NCI-H187 (cell line): ENCODE data around the gene SYT9.

Experiments used
- DNase-seq, 2 experiments: peaks; one replicate each; lab custom pipeline; 2025; lab: John Stamatoyannopoulos, UW

Gene SYT9

GRCh38 chr11:7251836-7252682 is at the start of gene SYT9:
TSS of gene SYT9 (plus strand) at chr11:7251904. CDS start at chr11:7252187, 283 bp downstream.
- no peak for DNase-seq

DNA sequence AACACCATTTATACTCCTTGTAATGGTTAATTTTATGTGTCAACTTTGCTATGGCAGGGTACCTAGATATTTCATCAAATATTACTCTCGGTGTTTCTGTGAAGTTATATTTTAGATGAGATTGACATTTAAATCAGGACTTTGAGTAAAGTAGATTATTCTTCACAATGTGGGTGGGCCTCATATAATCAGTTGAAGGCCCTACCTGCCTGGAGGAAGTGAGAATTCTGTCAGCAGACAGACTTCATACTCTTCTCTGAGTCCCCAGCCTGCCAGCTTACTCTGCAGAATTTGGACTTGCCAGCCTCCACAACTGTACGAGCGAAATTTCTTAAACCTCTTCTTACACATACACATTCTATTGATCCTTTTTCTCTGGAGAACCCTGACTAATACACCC is 49.3 kb upstream of the SYT9 start:
- DNase-seq = no peak

DNA sequence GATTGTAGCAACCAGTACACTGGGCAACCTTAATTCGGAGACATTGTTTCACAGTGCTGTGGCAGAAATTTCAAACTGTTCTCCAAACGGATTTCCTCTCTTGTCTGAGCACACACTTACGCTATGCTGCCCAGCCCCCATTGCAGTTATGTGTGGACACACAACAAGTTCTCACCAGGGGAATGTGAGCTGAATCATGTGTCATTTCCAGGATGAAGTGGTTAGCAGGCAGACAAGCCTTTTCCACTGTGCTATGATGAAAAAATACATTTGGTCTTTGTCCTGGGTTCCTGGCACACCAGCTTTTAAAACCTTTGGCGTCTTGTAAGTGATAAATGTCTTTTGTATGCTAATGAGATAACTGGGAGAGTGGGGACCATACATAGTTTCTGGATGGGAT is 46.9 kb upstream of the SYT9 start:
- no peak for DNase-seq

DNA sequence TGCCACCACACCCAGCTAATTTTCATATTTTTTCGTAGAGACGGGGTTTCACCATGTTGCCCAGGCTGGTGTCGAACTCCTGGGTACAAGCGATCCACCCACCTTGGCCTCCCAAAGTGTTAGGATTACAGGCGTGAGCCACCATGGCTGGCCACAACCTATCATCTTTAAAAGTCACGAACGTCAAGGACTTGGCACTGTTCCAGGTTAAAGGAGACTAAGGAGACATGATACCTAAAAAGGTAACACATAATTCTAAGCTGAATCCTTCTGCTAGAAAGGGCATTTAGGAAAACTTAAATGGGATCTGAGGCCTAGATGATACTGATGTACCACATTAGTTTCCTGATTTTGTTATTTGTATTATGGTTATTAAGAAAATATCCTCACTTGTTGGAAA is 43.3 kb upstream of the SYT9 start:
- no peak for DNase-seq

DNA sequence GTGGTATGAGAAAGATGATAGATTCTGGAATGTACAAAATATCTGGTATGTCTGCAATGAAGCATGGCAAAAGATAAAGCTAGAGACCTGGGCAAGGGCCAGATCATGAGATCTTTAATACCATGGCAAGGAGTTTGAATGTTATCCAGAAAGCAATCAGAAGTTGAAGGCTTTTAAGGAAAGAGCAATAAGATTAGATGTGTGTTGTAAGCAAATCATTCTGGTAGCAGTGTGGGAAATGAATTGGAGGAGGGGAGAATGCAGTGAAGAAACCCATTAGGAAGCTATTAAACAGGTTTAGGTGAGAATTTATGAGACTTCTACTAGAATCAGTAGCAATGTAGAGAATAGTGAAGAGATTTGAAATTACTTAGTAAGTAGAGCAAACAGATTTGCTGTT is 32.2 kb upstream of the SYT9 start:
- DNase-seq = no peak

DNA sequence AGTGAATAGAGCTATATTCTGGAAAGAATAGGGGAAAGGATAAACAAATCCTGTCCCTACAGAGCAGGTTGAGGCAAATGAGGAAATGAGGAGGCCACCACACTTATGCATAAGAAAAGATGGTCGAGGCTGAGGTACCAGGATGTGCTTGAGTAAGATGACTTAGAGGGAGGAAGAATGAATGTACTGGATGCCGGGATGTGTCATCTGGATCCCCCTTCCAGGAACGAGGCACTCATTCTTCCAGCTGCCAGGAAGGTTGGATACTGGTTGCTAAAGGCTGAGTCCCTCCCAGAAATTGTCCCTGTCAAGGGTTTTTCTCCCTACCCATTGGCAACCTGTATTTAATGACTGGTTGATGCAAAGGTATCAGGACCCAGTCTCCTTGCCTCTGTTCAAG is 31.1 kb upstream of the SYT9 start:
- no peak for DNase-seq

- no peak for DNase-seq
Observed at GRCh38 chr11:7222619-7223018, 29.1 kb upstream of the SYT9 start.

DNA sequence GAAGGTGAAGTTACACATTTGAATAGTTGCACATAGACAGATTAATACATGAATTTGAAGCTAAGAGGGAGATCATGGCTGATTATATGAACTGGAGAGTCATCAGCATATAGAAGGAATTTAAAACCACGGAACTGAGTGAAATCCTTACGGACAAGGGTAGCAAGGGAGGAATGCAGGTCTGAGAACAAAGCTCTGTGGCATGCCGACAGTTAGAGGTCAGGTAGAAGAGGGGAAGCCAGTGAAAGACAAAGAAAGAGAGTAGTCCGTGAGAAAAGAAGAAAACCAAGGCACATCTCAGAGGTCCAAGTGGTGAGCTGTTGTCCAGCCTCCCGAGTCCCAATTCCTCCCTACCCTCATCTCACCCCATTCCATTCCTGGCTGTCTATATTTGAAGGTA is 11.8 kb upstream of the SYT9 start:
- no peak for DNase-seq

DNA sequence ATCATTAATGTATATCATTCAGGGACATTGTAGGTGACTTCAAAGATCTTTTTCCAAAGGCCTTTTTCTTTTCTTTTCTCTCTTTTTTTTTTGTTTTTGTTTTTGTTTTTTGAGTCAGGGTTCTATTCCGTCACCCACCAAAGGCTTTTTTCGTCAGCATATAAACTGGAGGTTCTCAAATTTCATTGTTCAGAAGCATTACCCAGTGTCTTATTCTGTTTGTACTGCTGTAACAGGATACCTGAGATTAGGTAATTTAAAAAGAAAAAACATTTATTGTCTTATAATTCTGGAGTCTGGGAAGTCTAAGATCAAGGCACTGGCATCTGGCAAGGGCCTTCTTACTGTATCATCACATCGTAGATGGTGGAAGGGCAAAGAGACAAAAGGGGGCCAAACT is 6.4 kb upstream of the SYT9 start:
- DNase-seq = no peak

DNA sequence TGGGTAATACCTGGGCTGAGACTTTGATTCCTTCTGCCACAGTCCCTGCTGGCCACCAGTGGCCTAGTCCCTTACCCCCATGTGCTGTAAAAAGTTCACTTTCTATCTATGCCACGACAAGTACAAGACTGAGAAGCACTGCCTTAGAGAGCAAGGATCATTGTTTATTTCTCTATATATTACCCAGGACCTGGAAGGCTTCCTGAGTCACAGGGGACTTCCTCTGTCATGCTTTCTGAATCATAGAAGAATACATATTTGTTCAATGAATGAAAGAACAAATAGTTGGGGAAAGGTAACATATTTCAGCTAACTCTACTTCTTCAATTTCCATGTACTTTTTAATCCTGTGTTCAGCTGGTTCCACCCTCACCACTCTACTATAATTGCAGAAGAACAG is 5.5 kb upstream of the SYT9 start:
- no peak for DNase-seq

DNA sequence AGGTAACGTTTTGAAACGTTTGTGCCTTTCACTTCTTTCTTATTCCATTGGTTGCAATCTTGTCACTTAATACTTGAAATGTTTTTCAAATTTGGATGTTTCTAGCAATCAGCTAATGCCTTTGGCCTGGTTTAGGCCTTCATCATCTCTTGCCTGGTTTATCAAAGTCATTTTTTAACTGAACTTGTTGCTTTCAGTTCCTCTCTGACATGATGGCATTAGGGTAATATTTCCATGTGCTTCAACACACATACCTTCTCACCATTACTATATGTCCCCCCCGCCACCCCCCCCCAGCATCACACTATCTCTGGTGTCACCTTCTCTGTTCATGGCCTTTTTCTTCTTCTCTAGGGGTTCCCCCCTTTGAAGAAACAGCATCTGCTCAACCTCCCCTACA is 1.5 kb upstream of the SYT9 start:
- DNase-seq = no peak

- DNase-seq = no peak
Observed at GRCh38 chr11:7251487-7251835, 243 bp upstream of the SYT9 start.

- no peak for DNase-seq
Observed at GRCh38 chr11:7252683-7253213, 1.0 kb downstream of the SYT9 start.

DNA sequence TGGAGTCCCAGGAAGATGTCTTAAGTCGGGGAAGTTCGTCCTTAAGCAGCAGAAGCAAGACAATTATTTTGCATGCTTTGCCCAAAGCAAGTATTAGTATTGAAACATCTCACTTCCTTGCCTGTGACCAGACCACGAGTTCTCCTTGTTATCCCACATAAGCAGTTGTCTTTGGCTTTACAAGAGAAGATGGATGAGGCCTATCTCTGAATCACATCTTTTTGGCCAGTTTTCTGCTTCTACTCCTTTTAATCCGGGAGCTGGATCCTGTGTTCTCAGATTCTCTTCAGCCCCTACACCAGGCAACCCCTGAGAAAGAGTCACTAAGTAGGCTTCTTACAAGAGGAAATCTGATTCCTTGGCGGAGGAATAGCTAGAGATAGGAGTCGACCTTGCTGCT is 2.1 kb downstream of the SYT9 start:
- DNase-seq = no peak

- no peak for DNase-seq
Observed at GRCh38 chr11:7254731-7255291, 3.1 kb downstream of the SYT9 start.

- no peak for DNase-seq
Observed at GRCh38 chr11:7256943-7257342, 5.2 kb downstream of the SYT9 start.

DNA sequence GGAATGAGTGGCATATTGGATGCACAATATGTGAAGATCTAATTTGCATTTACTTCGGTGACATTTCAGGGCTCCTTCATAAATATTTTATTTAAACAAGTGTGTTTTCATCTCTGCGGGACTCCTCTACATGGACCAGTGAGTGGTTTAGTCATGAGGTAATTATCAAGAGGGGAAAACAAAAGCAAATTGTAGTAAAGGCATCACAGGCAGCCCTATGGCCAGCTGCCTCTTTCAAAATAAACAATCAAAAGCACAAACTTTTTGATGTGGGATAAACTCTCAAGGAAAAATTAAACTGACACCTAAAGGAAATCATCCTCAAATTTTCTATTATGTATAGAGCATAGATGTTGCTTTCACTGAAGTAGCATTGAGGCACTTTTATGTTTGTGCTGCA is 6.0 kb downstream of the SYT9 start:
- DNase-seq = no peak

DNA sequence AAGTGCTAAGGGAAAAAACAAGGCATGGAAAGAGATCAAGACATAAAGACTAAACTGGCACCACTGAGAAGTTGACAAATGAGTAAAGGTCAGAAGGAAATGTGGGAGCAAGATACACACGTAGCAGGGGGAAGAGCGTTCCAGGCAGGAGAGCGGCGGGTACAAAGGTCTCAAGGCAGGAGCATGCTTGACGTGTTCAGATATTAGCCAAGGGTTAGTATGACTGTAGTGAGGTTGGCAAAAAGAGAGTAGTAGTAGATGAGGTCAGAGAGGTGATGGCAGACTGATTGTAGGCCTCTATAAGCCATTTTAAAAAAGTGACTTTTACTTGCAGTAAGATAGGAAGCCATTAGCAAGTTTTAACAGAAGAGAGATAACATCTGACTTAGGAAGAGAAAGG is 9.9 kb downstream of the SYT9 start:
- no peak for DNase-seq

- DNase-seq = no peak
Observed at GRCh38 chr11:7262672-7263071, 11.0 kb downstream of the SYT9 start.

DNA sequence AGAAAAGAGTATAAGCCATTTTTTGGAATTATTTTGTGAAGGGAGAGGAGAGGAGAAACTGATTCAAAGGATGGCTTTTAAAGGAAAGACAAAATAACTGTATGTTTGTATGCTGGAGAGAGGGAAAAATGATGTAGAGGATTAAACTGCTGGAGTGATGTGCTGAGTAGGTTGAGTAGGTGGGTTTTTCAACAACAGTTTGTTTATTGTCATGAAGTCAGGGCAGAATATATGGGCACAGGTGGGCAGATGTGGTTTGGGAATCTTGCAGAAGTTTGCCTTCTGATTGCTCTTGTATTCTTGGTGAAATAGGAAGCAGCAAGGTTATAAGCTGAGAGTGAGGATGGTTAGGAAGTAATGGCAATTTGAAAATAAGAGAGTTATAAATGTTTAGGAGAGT is 12.1 kb downstream of the SYT9 start:
- DNase-seq = no peak

DNA sequence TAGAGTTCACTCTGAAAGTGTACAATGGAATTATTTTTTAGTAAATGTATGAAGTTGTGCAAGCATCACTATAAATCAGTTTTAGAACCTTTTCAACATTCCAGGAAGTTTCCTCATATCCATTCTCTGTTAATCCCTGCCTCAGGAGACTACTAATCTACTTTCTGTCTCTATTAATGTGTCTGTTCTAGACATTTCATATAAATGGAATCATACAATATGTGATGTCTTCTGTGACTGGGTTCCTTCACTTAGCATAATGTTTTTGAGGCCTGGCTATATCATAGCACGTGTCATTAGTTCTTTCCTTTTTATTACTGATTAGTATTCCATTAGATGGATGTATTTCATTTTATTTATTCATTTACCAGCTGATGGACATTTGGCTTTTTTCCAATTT is 17.1 kb downstream of the SYT9 start:
- no peak for DNase-seq

GRCh38 chr11:7270233-7270865 is 18.6 kb downstream of the SYT9 start:
- no peak for DNase-seq

DNA sequence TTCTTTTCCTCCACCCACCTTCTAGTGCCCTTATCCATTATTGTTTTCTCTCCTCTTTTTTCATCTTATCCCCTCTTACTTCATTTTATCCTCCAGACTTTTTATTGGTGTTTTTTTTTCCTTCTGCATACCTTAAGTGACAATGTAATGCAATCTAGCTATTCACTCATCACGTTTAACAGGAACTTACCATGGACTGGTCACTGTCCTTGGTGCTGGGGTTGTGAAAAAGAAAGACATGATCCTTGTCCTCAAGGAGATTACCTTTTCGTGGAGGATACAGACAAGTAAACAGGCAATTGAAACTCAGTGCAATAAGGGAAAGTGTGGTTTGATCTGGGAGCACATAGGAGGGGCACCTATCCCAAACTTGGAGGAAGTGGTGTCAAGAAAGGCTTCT is 20.7 kb downstream of the SYT9 start:
- DNase-seq = no peak
